MM.1S (cell line): ENCODE measurements around the gene ZNF552.
"Not testable (repeated sequence)": the region's sequence is repeated elsewhere in the genome, so short reads cannot be mapped to it uniquely, and the experiment has no call there.

ENCODE experiments used
- EZH2 ChIP-seq: fragments of 300-600 bp; sonication (generic); optimal IDR thresholded peaks from 2 replicates; pipeline ENCODE3; 2017; ENCODE audit warnings: low read depth, mild to moderate bottlenecking, antibody characterized with exemption, low read length, mixed read lengths
- EZH2phosphoT487 ChIP-seq: fragments of 300-600 bp; sonication (generic); IDR thresholded peaks from 2 replicates; pipeline ENCODE4 v1.6.1; 2018; ENCODE audit warnings: antibody characterized with exemption, low read length
- TF ChIP-seq, protein P1 (sequence below): fragments of 300-600 bp; sonication (generic); IDR thresholded peaks from 2 replicates; pipeline ENCODE4 v1.5.1; 2016; ENCODE audit warnings: antibody characterized with exemption, low read length, mixed read lengths

DNA sequence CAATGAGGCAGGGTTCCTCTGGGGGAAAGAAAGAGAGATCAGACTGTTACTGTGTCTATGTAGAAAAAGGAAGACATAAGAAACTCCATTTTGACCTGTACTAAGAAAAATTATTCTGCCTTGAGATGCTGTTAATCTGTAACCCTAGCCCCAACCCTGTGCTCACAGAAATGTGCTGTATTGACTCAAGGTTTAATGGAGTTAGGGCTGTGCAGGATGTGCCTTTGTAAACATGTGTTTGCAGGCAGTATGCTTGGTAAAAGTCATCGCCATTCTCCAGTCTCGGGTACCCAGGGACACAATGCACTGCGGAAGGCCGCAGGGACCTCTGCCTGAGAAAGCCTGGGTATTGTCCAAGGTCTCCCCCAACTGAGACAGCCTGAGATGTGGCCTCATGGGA is 8.9 kb upstream of the ZNF552 start:
- TF ChIP-seq, protein P1, sequence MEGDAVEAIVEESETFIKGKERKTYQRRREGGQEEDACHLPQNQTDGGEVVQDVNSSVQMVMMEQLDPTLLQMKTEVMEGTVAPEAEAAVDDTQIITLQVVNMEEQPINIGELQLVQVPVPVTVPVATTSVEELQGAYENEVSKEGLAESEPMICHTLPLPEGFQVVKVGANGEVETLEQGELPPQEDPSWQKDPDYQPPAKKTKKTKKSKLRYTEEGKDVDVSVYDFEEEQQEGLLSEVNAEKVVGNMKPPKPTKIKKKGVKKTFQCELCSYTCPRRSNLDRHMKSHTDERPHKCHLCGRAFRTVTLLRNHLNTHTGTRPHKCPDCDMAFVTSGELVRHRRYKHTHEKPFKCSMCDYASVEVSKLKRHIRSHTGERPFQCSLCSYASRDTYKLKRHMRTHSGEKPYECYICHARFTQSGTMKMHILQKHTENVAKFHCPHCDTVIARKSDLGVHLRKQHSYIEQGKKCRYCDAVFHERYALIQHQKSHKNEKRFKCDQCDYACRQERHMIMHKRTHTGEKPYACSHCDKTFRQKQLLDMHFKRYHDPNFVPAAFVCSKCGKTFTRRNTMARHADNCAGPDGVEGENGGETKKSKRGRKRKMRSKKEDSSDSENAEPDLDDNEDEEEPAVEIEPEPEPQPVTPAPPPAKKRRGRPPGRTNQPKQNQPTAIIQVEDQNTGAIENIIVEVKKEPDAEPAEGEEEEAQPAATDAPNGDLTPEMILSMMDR: not testable (repeated sequence)
- not testable (repeated sequence) for TF ChIP-seq EZH2, EZH2phosphoT487
